Subcutaneous adipose tissue (tissue), 4 donors: ENCODE results near the gene SPTSSB. TPM values are rescaled to one million over a fixed set of nuclear protein-coding genes. Genes with fewer than 3 reads are reported as not detected.

ENCODE experiments used
- total RNA-seq, 4 donors: library from RNA; depleted of rRNA; stranded (reverse); fragments of >200 nt; gene quantifications; one replicate each; pipeline ENCODE4 v1.1.0, GENCODE V29; 2016
- TF ChIP-seq, protein P1 (sequence below): fragments of 450-650 bp; IDR thresholded peaks from one replicate; pipeline ENCODE4 v1.5.1; 2016; ENCODE audit warnings: low read depth, mild to moderate bottlenecking, control low read depth, antibody characterized with exemption, moderate library complexity

Gene SPTSSB
- total RNA-seq, 4 donors from 2014 or later, result 0.51 TPM; not detected in 3

- TF ChIP-seq, protein P1, sequence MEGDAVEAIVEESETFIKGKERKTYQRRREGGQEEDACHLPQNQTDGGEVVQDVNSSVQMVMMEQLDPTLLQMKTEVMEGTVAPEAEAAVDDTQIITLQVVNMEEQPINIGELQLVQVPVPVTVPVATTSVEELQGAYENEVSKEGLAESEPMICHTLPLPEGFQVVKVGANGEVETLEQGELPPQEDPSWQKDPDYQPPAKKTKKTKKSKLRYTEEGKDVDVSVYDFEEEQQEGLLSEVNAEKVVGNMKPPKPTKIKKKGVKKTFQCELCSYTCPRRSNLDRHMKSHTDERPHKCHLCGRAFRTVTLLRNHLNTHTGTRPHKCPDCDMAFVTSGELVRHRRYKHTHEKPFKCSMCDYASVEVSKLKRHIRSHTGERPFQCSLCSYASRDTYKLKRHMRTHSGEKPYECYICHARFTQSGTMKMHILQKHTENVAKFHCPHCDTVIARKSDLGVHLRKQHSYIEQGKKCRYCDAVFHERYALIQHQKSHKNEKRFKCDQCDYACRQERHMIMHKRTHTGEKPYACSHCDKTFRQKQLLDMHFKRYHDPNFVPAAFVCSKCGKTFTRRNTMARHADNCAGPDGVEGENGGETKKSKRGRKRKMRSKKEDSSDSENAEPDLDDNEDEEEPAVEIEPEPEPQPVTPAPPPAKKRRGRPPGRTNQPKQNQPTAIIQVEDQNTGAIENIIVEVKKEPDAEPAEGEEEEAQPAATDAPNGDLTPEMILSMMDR, result no peak
Observed at GRCh38 chr3:161320837-161321236, 50.5 kb downstream of the SPTSSB start.

DNA sequence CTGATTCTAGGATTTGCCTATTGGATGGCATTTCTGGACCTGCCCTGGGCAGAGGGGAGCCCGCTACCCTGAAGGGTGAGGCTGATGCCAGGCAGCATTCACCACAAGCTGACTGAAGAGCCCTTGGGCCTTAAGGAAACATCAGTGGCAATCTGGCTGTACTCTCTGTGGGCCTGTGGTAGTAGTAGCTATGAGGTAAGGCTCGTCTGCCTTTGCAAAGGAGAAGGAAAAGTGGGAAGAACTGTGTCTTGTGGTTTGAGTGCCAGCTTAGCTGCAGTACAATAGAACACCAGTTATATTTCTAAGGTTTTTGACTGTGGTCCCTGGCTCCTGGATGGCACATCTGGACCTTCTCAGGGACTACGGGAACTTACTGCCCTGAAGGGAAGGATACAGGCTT lies 51.5 kb downstream of the SPTSSB start:
- TF ChIP-seq, protein P1, result no peak

GRCh38 chr3:161317077-161317476 lies 54.2 kb downstream of the SPTSSB start:
- TF ChIP-seq, protein P1, result no peak

DNA sequence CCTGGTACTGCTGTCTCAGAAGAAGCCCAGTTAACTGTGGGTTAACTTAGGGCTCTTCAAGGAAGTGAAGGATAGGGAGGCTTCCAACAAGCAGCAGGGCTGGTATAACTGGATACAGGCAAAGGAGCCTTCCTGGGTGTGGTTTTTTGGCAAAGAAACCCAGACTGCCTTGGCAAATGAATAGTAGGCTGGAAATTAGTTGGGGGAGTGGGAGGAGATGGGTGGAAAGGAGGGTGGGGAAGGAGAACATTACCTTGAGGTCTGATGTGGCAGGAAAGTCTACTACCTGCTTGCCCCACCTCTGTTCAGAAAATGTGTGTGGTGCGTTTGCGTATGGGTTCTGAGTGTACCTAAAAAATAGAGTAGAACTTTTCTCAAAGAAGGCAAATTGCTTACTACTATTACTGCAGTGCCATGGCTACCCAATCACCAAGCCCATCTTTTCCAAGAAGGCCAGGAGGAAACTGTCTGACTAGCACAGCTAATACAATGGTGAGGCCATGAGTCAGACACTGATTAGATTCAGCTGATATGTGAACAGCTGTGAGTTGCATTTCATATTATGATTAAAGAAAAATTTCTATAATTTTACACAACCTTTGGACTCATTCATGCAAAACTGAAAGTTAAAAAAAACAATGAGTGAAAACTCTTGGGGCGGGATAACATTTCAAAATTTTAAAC lies 55.2 kb downstream of the SPTSSB start:
- TF ChIP-seq, protein P1, result no peak

DNA sequence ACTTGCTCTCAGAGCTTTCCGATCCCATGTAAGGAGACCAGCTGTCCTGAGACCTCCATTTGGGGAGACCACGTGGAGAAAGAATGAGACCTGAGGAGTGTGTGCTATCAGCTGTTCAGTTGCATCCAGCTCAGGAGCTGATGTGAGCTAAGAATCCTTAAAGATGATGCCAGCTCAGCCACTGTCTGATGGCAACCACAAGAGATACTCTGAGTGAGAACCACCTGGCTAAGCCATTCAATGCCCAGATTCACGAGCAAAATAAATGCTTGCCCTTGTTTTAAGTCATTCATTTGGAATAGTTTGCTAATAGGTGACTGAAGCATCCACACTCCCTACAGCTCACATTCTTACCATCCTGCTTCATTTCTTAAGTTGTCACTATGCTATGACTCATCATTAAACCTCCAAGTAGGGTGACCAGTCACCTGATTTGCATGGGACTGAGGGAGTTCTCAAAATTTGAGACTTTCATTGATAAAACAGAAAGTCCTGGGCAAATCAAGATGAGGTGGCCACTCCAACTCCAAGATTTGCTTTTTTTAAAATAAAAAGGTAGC lies 56.4 kb downstream of the SPTSSB start:
- TF ChIP-seq, protein P1, result no peak

GRCh38 chr3:161310649-161311423 lies 60.5 kb downstream of the SPTSSB start:
- TF ChIP-seq, protein P1, result no peak
